SH-SY5Y (cell line): ENCODE measurements around the gene LTBP1.

Source experiments
- GATA2 ChIP-seq: IDR thresholded peaks from 2 replicates; pipeline ENCODE4 v1.6.1; 2011; ENCODE audit warnings: mild to moderate bottlenecking, low read depth, low read length
- GATA3 ChIP-seq: IDR thresholded peaks from 2 replicates; pipeline ENCODE4 v1.6.1; 2011; ENCODE audit warnings: low read depth, mild to moderate bottlenecking, low read length, moderate library complexity

DNA sequence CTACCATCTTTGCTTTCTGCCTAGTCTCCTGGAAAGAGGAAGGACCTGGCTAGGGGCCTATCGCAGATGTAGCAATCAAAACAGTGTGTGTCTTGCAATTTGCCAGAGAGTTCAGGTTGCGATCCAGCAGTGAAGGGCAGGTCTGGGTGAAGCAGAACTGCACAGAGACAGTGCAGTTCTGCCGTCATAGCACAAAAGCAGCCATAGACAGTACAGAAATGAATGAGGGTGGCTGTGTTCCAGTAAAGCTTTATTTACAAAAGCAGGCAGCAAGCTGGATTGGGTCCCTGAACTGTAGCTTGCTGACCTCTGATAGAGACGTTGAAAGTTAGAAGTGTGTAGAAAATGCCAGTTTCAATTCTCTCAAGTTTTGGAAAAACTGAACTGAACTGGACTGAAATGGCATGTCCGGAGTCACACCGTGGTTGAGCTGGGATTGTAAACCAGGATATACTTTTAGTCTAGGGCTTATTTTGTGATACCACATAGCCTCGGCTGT, 186.8 kb downstream of the LTBP1 start:
- TF ChIP-seq GATA2: no peak
- no peak for TF ChIP-seq GATA3
